H1 (cell line): ENCODE results near the gene SLC8A1. TPM values are rescaled to one million over a fixed set of nuclear protein-coding genes. Genes with fewer than 3 reads are reported as not detected.

Experiments used
- BACH1 ChIP-seq: IDR thresholded peaks from 2 replicates; pipeline ENCODE4 v1.6.1; 2012; ENCODE audit warnings: low read length, improper control_type of control experiment
- CBX8 ChIP-seq: fragments of 300-800, 300-1000 bp; sonication (generic); IDR thresholded peaks from 2 replicates; pipeline ENCODE4 v1.7.1; 2016; ENCODE audit warnings: low read depth, low read length, borderline replicate concordance
- EGR1 ChIP-seq: IDR thresholded peaks from 2 replicates; pipeline ENCODE4 v1.6.1; 2011; ENCODE audit warnings: low read depth, low read length, borderline replicate concordance
- RFX5 ChIP-seq: IDR thresholded peaks from 2 replicates; pipeline ENCODE4 v1.6.1; 2011; ENCODE audit warnings: low read depth, low read length, improper control_type of control experiment, borderline replicate concordance
- polyA plus RNA-seq, 7 experiments: library from polyadenylated mRNA; depleted of rRNA in 3 of 7; stranded (reverse) in 5 of 7; unstranded in 2 of 7; fragments of >200 nt in 5 of 7; fragments of 200-250 nt in 2 of 7; gene quantifications; 1 replicate in 5 of 7; 2 replicates in 1 of 7; 4 replicates in 1 of 7; pipeline versions ENCODE4 v1.2.1 to v1.2.3, GENCODE V29; 2011 to 2013; ENCODE audit warnings: missing spikeins in 2 of 7, mixed read lengths in 2 of 7
- total RNA-seq: library from RNA; stranded (reverse); fragmentation: NEBNext Ultra II Directional; extraction: Animal tissue kit (Norgen Biotek cat#: 25700); gene quantifications from 2 replicates; pipeline ENCODE4 v1.2.1, GENCODE V29; 2021
- TF ChIP-seq, protein P1 (sequence below): IDR thresholded peaks from 2 replicates; pipeline ENCODE4 v1.6.1; 2011; ENCODE audit warnings: low read depth, mild to moderate bottlenecking, low read length; ENCODE audit not compliant: insufficient read depth

Gene SLC8A1
- total and polyA plus RNA-seq, 2 of the 8 experiments (the other 6 are each of a cell fraction or from before 2014, with no cell fraction given), result 0.68 to 3.6 TPM

DNA sequence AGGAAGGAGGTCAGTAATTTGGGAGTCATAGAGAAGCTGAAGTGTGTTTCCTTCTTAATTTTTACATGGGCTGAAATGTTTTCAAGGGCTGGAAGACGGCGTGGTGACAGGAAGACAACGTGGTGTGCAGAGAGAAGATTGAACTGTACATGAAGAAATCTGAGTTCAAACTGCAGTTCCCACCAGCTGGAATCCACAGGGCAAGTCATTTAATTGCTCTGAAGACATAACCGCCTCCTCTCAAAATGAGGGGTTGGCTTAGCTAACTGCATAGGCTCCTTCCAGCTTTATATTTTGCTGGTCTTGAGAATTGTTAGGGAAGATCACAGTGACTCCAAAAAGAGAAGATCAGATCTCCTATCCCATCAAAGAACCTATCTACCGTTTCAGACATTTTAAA lies 103.9 kb downstream of the SLC8A1 start (continued):
- no peak for TF ChIP-seq BACH1
- TF ChIP-seq, protein P1, sequence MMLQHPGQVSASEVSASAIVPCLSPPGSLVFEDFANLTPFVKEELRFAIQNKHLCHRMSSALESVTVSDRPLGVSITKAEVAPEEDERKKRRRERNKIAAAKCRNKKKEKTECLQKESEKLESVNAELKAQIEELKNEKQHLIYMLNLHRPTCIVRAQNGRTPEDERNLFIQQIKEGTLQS, result no peak
- TF ChIP-seq CBX8, result no peak
- no peak for TF ChIP-seq EGR1
- no peak for TF ChIP-seq RFX5
